Nephron (organoid): ENCODE results near the gene SIGLEC14.

Experiments
- H3K27ac Mint-ChIP-seq, 3 experiments: 2 replicates each; pipeline ENCODE4 v1.8.0; 2020; ENCODE audit warnings: mixed read lengths in 3 of 3, mild to moderate bottlenecking in 2 of 3, moderate library complexity in 1 of 3
- H3K27me3 Mint-ChIP-seq: 2 replicates; pipeline ENCODE4 v1.8.0; 2021; ENCODE audit warnings: low read depth, mild to moderate bottlenecking, moderate library complexity, mixed read lengths
- H3K36me3 Mint-ChIP-seq: 2 replicates; pipeline ENCODE4 v1.8.0; 2020; ENCODE audit warnings: low read depth, mixed read lengths
- H3K4me1 Mint-ChIP-seq: 2 replicates; pipeline ENCODE4 v1.8.0; 2020; ENCODE audit warnings: mixed read lengths
- H3K4me3 Mint-ChIP-seq, 3 experiments: 2 replicates each; pipeline ENCODE4 v1.8.0; 2020; ENCODE audit warnings: mild to moderate bottlenecking in 3 of 3, mixed read lengths in 3 of 3, moderate library complexity in 2 of 3
- H3K9me3 Mint-ChIP-seq: 2 replicates; pipeline ENCODE4 v1.8.0; 2020; ENCODE audit warnings: mixed read lengths
- CTCF ChIP-seq, 3 experiments: fragments of 200-600 bp; sonication (generic); IDR thresholded peaks; one replicate each; pipeline ENCODE4 v1.5.0; 2021; ENCODE audit warnings: antibody characterized with exemption in 3 of 3; ENCODE audit not compliant: unreplicated experiment in 3 of 3

SIGLEC14 gene

GRCh38 chr19:51593969-51594773 lies 52.5 kb downstream of the SIGLEC14 start:
- Mint-ChIP-seq H3K9me3 (peaks cover 5% of the 10 kb centered on the region), H3K27me3 (peaks cover 6% of the 10 kb centered on the region), H3K4me1 (peaks cover 11% of the 10 kb centered on the region), H3K27ac (peak overlapping the region; percentile 56 to 74 (median 73)), H3K36me3 (peaks cover 16% of the 10 kb centered on the region), H3K4me3 (peak overlapping the region; percentile 82 to 88 (median 88))
- TF ChIP-seq CTCF (IDR thresholded peaks at IDR 0.05; ENCODE audit: unreplicated experiment in 3 of 3) = no peak

GRCh38 chr19:51593138-51593890 lies 53.3 kb downstream of the SIGLEC14 start:
- H3K4me3 Mint-ChIP-seq = peak overlapping the region; percentile 82 to 88 (median 88)
- peak overlapping the region; percentile 56 to 74 (median 73) for H3K27ac Mint-ChIP-seq
- H3K9me3 Mint-ChIP-seq = peaks cover 8% of the 10 kb centered on the region
- TF ChIP-seq CTCF (IDR thresholded peaks at IDR 0.05; ENCODE audit: unreplicated experiment in 3 of 3) = no peak
- H3K4me1 Mint-ChIP-seq = peaks cover 11% of the 10 kb centered on the region
- H3K36me3 Mint-ChIP-seq = peaks cover 23% of the 10 kb centered on the region
- H3K27me3 Mint-ChIP-seq = peaks cover 6% of the 10 kb centered on the region
